Activated T-helper 1 cell treated with anti-CD3 and anti-CD28 coated beads, Interleukin-2, amount 50 U/mL, for 16 hours (primary cell): ENCODE results near the gene ABCG4.
"Not testable (repeated sequence)": the region's sequence is repeated elsewhere in the genome, so short reads cannot be mapped to it uniquely, and the experiment has no call there.

Source experiments
- DNase-seq, 2 donors: peaks; one replicate each; pipeline ENCODE4 v3.0.0-alpha.2; 2020; ENCODE audit warnings: low read depth in 1 of 2, low spot score in 1 of 2

ABCG4 gene

DNA sequence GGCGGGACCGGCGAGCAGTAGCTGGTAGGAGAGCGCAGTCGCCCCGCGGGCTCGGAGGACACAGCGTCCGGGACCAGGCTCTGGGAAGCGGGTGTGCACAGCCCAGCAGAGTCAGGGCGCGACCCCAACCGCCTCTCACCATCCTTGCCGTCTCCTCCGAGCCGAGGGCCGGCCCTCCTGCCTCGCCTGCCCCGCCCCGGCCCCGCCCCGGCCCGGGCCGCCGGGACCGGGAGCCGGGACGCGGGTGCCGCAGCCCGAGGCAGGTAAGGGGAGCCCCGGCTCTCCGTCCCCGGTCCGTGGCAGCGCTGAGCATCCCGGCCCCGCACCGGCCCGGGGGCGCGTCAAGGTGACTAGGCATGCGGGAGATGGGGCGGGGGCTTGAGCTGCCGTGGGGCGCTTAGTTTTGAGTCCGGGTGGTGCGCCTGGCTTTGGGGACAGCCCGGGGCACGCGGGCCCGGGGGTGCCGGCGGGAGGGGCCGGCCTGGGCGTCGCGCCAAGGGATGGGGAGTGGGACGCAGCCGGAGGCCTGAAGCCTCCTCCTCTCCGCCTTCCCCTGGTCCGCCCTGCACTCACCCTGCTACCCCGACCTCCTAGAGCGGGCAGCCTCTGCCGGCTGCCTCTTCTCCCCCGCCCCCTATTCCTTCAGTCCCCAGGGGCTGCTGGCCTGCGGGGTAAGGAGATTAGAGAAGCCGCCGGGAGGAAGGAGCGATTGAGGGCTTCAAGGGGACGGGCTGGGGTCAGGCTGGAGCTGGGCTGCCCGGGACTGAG is at the start of gene ABCG4:
TSS of gene ABCG4 (plus strand) at position 35 of the 768 bp plus-strand sequence. CDS start 914 bp downstream, outside the sequence.
- DNase-seq, result no peak

DNA sequence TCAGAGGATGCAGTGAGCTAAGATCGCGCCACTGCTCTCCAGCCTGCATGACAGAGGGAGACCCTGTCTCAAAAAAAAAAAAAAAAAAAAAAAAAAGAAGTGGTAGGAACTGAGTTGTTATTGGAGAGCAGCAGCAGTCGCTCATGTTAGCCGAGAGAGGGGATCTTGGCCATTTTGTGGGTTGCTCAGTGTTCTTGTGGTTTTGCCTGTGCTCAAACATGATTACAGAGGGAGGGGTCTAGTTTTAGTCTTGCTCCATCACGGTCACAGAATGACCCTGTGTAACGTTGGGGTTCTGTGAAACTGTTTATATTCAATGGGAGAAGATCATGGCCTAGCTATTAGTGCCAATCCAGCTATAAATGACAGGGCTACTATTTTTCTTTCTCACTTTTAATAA is 49.1 kb upstream of the ABCG4 start:
- no peak for DNase-seq

DNA sequence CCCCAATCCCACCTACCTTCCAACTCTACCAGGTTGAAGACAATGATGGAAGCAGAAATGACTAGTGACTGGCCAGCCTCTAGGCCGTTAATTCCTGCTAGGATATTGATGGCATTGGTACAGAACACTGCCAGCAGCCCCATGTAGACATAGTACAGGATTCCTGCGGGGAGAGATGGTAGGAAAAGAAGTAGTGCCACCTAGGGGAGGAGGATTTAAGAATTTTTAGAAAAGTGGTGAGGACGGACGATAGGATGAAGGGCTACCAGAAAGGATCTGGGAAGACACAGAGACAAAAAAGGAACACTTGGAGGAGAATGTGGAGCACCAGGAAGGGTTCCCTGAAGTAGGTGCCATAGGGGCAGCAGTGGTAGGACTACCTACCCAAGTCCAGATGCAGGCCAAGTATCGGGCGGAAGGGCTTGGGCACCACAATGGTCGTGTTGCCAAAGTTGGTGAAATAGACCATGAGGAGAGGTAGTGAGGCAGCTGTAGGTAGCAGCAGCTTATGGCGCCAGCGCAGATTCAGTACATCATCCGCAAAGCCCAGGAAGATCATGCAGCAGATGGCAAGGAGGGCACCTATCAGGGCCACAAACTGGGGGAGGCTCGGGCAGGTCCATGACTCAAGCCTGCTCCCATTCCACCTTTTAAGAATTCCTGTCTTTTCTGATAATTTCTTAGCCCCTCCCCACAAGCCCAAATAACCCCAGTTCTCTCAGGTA is 48.4 kb upstream of the ABCG4 start:
- DNase-seq, result no peak

GRCh38 chr11:119100994-119101758 is 47.7 kb upstream of the ABCG4 start:
- DNase-seq, result no peak

DNA sequence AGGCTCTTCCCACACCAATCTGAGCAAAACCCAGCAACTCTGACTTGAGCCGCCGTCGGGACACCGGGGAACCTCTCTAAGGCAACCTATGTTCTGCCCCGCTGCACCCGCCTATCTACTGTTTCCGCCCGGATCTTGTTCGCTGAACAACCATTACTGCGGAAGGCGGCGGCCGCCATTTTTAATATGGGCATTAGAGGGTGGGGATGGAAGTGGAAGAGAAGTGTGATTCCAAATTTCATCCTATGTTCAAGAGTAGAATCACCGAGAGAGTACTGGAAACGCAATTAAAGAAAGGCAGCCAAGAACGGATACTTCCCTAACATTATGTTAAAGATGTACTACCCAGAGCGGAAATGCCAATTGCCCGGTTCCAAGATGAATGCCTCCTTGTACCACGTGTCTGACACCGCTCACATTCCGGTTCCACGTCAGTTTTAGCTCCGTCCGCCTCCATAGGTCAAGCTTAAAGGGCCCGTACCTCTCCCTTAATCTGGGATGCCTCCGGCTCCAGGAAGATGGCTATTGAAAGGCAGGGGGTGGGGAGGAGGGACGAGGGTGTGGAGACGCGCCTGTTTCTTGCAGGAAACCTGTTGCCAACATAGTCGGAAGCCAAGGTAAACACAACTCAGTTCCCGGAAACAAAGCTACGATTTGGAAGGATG is 47.0 kb upstream of the ABCG4 start, which contains the start of gene DPAGT1:
TSS of gene DPAGT1 (minus strand) at position 95 of the 665 bp plus-strand sequence. CDS start 198 bp downstream, outside the sequence.
- DNase-seq, result peak; percentile 65 to 76

DNA sequence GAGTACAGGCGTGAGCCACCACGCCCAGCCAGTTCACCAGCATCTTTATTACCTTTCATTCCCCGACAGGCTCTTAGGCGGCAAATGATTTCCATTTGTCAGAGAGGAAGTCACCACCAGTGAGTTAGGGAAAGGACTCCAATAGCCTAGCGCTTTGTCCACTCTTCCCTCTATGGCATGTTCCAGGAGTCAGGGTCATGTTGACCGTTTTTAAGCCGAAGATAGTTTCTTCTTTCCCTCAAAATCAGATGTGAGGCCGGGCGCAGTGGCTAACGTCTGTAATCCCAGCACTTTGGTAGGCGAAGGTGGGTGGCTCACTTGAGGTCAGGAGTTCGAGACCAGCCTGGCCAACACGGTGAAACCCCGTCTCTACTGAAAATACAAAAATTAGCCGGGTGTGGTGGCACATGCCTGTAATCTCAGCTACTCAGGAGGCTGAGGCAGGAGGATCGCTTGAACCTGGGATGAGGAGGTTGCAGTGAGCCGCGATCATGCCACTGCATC is 45.6 kb upstream of the ABCG4 start:
- not testable (repeated sequence) for DNase-seq

GRCh38 chr11:119103793-119104192 is 45.1 kb upstream of the ABCG4 start:
- no peak for DNase-seq

DNA sequence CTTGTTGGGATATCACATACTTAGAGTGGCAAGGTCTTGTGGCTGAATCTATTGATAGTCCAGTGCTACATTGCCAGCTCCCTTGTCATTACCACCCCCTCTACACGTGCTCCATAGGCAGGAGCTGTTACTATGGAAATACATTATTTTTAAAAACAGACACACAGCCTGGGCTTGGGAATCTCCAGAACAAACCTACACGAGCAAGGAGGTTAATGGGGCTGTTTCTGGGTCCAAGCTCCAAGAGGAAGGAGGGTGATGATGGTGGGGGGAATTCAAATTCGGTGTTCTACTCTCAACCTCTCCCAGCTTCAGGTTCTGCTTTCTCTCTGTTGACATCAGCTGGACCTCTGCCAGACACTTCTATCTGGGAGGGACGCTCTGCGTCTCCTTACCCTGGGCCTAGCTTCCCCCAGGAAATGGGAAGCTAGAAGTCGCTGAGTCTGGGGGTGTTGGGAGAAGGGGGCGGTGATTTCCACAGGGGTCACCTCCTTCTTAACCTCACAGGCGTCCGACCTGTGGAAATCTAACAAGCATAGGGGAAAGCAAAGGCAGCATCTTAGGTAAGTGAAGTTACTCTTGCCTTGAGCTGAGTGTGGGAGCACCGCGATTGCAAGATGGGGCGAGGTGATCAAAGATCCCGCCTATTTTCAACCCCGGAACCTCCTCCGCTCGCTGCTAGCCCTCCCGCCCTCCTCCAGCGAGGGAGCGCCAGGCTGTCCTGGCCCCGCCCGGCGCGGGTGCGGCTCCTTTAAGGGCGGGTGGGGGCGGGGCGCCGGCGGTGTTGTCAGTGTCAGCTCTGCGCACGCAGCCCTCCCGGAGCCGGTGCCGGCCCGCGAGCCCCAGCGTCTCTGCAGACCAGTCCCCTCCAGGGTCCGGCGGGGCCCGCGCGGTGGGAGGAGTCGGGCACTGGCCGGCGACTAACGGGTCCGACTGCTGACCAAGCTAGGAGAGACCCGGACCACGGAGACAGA is 42.0 kb upstream of the ABCG4 start, which contains the start of gene C2CD2L:
TSS of gene C2CD2L (plus strand) at position 781 of the 974 bp plus-strand sequence. CDS start 398 bp downstream, outside the sequence.
- DNase-seq, result peak; percentile 67 to 86

GRCh38 chr11:119107538-119108145 is 41.2 kb upstream of the ABCG4 start:
- DNase-seq, result no peak

DNA sequence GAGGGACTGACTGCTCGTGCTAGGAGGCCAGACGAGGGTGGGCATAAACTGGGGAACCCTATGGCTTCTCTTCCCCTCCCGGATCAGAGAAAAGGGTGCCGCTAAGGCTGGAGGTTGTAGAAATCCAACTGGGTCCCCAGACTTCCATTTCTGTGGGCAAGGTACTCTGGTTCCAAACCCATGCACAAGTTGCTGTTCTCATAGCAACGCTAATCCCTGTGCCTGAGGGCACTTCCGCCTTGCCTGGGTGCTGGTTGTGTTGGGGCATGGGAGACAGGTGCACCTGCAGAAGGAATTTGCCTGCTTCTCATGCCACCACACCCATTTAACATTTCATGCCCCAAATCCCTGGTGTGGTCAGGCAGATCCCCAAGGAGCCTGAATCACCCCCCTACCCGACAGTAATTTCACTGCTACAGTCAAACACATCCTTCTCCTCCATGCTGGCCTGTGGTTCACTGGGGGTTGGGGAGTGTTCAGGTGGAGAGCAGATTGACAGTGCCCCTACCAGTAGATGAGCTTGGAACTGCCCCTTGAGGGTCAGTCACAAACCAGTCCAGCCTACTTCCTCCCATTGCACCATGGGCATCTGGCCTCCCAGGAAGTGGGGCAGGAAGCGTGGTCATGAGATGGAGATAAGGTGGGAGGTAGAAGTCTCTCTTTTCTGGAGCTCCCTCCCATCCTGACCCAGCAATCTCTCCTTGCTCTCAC is 40.6 kb upstream of the ABCG4 start:
- no peak for DNase-seq

GRCh38 chr11:119108857-119109221 is 40.0 kb upstream of the ABCG4 start:
- DNase-seq, result no peak

- DNase-seq, result no peak
Observed at GRCh38 chr11:119109843-119110242, 39.0 kb upstream of the ABCG4 start.

GRCh38 chr11:119110439-119110838 is 38.4 kb upstream of the ABCG4 start:
- no peak for DNase-seq

GRCh38 chr11:119111361-119111925 is 37.4 kb upstream of the ABCG4 start:
- DNase-seq, result no peak

DNA sequence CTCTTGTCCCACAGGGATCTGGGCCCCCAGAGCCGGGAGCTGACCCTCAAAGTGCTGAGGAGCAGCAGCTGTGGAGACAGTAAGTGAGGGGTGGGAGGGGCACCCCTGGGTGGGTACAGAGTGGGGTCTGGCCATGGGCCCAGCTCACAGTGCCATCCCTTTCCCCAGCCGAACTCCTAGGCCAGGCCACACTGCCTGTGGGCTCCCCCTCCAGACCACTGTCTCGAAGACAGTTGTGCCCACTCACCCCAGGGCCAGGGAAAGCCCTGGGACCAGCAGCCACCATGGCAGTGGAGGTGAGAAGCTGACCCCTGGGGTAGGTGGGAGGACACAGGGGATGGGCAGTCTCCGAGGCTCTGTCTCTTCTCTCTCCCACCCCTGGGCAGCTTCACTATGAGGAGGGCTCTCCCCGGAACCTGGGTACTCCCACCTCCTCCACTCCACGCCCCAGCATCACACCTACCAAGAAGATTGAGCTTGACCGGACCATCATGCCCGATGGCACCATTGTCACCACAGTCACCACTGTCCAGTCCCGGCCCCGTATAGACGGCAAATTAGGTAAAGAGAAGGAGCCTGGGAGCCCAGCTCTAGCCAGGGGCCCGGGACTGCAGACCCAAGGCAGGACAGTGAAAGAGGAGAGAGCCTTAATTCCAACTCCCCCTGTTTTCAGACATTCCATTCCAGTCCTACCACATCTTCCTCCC is 36.4 kb upstream of the ABCG4 start:
- DNase-seq, result no peak

- no peak for DNase-seq
Observed at GRCh38 chr11:119113716-119114115, 35.1 kb upstream of the ABCG4 start.

DNA sequence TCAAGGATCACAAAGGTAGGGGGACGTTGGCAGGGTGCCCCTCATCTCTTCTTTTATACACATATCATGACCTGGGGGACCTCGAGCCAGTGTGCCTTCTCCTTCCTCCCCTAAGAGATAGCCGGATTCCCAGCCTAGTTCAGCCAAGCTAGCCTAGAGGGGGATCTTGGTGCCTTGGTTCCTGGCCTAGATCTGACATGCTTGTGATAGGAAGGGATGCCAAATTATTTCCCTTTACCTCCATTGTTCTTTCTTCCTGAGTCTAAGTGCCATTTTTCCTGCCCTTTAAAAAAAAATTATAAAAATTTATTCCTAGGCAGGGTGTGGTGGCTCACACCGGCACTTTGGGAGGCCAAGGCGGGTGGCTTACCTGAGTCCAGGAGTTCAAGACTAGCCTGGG is 34.5 kb upstream of the ABCG4 start:
- DNase-seq, result no peak
